GM12873 (cell line): ENCODE measurements around the gene RFPL1.

ENCODE experiments used
- TF ChIP-seq, protein P1 (sequence below): IDR thresholded peaks from 2 replicates; pipeline ENCODE4 v1.5.1; 2012; ENCODE audit warnings: low read depth, mild to moderate bottlenecking, moderate library complexity, low read length, control low read depth; ENCODE audit not compliant: insufficient read depth; ENCODE audit errors: missing control alignments

The RFPL1 gene

DNA sequence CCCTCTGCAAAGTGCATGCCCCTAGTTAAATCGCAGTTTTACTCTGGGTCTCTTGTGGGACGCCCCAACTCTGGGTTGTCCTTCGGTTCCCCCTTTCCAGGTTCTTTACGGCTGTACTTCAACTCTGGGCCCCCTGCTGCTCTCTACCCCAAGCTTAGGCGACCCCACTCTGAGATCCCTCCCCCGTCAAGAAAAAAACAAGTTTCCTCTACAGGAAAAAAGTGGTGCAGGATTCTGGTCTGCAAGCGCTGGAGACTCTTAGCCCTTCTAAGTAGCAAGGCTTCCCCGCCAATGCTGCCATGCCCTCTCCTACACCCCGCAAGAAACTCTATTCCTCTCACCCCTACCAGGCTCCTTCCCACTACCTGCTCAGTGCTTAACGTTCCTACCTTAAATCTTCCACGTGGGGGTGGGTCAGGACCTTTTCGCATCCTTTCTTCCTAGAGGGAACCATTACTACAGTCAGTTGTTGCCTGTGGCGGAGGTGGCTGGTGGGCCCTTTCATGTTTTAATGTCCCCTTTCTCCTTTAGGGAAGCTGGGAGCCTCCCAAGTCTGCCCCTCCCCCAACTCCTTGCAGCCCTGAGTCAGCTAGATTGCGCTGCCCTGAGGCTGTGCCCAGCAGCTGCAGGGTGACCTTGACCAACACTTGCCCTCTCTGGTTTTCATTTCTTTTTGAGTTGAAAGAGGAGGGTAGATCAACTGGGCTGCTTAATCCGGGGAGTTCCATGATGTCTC lies 43.0 kb downstream of the RFPL1 start:
- TF ChIP-seq, protein P1, sequence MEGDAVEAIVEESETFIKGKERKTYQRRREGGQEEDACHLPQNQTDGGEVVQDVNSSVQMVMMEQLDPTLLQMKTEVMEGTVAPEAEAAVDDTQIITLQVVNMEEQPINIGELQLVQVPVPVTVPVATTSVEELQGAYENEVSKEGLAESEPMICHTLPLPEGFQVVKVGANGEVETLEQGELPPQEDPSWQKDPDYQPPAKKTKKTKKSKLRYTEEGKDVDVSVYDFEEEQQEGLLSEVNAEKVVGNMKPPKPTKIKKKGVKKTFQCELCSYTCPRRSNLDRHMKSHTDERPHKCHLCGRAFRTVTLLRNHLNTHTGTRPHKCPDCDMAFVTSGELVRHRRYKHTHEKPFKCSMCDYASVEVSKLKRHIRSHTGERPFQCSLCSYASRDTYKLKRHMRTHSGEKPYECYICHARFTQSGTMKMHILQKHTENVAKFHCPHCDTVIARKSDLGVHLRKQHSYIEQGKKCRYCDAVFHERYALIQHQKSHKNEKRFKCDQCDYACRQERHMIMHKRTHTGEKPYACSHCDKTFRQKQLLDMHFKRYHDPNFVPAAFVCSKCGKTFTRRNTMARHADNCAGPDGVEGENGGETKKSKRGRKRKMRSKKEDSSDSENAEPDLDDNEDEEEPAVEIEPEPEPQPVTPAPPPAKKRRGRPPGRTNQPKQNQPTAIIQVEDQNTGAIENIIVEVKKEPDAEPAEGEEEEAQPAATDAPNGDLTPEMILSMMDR: no peak

GRCh38 chr22:29482253-29482652 lies 43.9 kb downstream of the RFPL1 start:
- TF ChIP-seq, protein P1: no peak

DNA sequence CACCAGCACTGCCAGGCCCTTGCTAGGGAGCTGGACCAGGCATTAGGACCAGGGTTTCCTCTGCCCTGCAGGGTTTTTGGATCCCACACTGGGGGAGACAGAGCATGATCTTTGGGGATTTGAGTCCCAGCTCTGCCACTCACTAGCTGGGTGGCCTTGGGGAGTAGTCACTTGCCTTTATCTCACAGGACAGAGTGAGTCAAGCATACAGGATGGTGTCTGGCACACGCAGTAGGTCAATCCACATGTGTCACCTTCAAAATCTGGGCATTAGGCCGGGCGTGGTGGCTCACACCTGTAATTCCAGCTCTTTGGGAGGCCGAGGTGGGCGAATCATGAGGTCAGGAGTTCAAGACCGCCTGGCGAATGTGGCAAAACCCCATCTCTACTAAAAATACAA lies 44.3 kb downstream of the RFPL1 start:
- TF ChIP-seq, protein P1: no peak

GRCh38 chr22:29483254-29483653 lies 44.9 kb downstream of the RFPL1 start:
- TF ChIP-seq, protein P1: no peak

DNA sequence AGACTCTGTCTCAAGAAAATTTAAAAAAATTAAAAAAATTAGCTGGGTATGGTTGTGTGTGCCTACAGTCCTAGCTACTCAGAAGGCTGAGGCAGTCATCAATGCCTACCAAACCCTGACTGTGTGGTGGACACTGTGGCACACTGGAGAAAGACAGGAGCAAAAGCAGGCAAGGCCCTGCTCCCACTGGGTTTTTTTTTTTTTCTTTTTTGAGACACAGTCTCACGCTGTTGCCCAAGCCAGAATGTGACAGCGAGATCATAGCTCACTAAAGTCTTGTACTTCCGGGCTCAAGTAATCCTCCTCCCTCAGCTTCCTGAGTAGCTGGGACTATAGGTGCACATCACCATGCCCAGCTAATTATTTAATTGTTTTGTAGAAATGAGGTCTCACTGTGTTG lies 46.3 kb downstream of the RFPL1 start:
- TF ChIP-seq, protein P1: no peak

DNA sequence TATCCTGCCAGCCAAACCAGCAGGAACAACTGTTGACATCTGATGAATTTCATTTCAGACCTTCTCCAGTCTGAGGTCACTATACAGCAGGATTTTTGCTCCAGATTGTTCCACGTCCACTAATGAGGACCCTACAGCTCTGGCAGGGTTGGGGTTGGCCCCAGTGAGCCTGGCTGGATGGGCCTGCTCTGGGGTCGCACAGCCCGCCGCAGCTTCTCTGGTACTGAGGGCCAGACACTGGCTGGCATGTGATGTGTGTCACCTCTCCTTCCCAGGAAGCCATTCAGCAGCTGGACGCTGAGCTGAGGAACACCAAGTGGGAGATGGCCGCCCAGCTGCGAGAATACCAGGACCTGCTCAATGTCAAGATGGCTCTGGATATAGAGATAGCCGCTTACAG lies 47.1 kb downstream of the RFPL1 start:
- TF ChIP-seq, protein P1: no peak

DNA sequence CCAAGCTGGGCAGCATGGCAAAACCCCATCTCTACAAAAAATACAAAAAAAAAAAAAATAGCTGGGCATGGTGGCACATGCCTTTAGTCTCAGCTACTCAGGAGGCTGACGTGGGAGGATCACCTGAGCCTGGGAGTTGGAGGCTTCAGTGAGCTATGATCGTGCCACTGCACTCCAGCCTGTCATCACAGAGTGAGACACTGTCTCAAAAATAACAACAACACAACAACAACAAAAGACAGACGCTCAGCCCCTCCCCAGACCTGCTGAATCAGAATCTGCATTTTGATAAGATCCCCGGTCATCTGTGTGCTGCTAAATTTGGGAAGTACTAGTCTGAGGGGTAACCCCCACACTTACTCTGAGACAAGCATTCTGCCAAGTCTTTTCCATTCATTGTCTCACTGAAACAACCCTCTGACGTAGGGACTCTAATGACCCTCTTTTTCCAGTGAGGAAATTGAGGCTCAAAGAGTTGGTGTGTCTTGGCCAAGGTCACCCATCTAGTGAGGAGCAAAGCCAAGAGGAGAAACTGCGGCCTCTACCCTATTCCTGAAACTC lies 49.1 kb downstream of the RFPL1 start:
- TF ChIP-seq, protein P1: no peak
